HG03575 (cell line): ENCODE results near the gene HCN4.

Experiments used
- ATAC-seq: cut with Tn5 transposase; IDR thresholded peaks from one replicate; pipeline ENCODE4 v1.9.1; 2021; ENCODE audit not compliant: unreplicated experiment, insufficient number of reproducible peaks, low FRiP score; ENCODE audit errors: extremely low read depth

HCN4 gene

GRCh38 chr15:73355612-73356265 lies 13.0 kb downstream of the HCN4 start:
- ATAC-seq, result no peak

- no peak for ATAC-seq
These were observed 14.5 kb downstream of the HCN4 start for GRCh38 chr15:73354241-73354640.

- no peak for ATAC-seq
These were observed 15.0 kb downstream of the HCN4 start for GRCh38 chr15:73353734-73354133.

GRCh38 chr15:73352082-73352481 lies 16.7 kb downstream of the HCN4 start:
- ATAC-seq, result no peak

- ATAC-seq, result no peak
These were observed 19.6 kb downstream of the HCN4 start for GRCh38 chr15:73349191-73349590.

GRCh38 chr15:73346735-73347312 lies 21.9 kb downstream of the HCN4 start:
- ATAC-seq, result no peak

- ATAC-seq, result no peak
These were observed 23.1 kb downstream of the HCN4 start for GRCh38 chr15:73345658-73346057.

- ATAC-seq, result no peak
These were observed 24.7 kb downstream of the HCN4 start for GRCh38 chr15:73344056-73344455.

- ATAC-seq, result no peak
These were observed 26.7 kb downstream of the HCN4 start for GRCh38 chr15:73341886-73342600.

- no peak for ATAC-seq
These were observed 28.1 kb downstream of the HCN4 start for GRCh38 chr15:73340502-73341192.

GRCh38 chr15:73338606-73339374 lies 30.0 kb downstream of the HCN4 start:
- no peak for ATAC-seq

GRCh38 chr15:73338058-73338457 lies 30.7 kb downstream of the HCN4 start:
- no peak for ATAC-seq

GRCh38 chr15:73337187-73337586 lies 31.6 kb downstream of the HCN4 start:
- no peak for ATAC-seq

- ATAC-seq, result no peak
These were observed 32.0 kb downstream of the HCN4 start for GRCh38 chr15:73336756-73337155.

GRCh38 chr15:73335471-73335870 lies 33.3 kb downstream of the HCN4 start:
- ATAC-seq, result no peak

GRCh38 chr15:73335026-73335425 lies 33.7 kb downstream of the HCN4 start:
- ATAC-seq, result no peak

- ATAC-seq, result no peak
These were observed 34.7 kb downstream of the HCN4 start for GRCh38 chr15:73334086-73334485.

- ATAC-seq, result no peak
These were observed 35.8 kb downstream of the HCN4 start for GRCh38 chr15:73333001-73333400.
